Liver (tissue), 9 donors: ENCODE data around the gene RGS3. TPM values are rescaled to one million over a fixed set of nuclear protein-coding genes. Genes with fewer than 3 reads are reported as not detected.

Experiments used
- DNase-seq: peaks from one replicate; pipeline ENCODE4 v3.0.0-alpha.2; 2017; ENCODE audit warnings: low spot score
- H3K27ac ChIP-seq, 2 donors: one replicate each; pipeline ENCODE4 v1.7.0; 2013; ENCODE audit warnings: inconsistent platforms in 2 of 2, low read length in 2 of 2, control low read depth in 1 of 2, low read depth in 1 of 2, mild to moderate bottlenecking in 1 of 2
- H3K27me3 ChIP-seq, 4 donors: one replicate each; pipeline versions ENCODE4 v1.6.1 to v1.7.0; 2013; ENCODE audit warnings: low read length in 3 of 4, inconsistent platforms in 1 of 4, mild to moderate bottlenecking in 1 of 4, moderate library complexity in 1 of 4; ENCODE audit not compliant: control insufficient read depth in 4 of 4, insufficient read depth in 4 of 4
- H3K36me3 ChIP-seq, 4 donors: one replicate each; pipeline versions ENCODE4 v1.6.1 to v1.7.0; 2013; ENCODE audit warnings: low read length in 3 of 4, mild to moderate bottlenecking in 3 of 4, low read depth in 1 of 4, moderate library complexity in 1 of 4; ENCODE audit not compliant: control insufficient read depth in 4 of 4, insufficient read depth in 3 of 4
- H3K4me1 ChIP-seq, 4 donors: one replicate each; pipeline versions ENCODE4 v1.6.1 to v1.7.0; 2013; ENCODE audit warnings: low read length in 3 of 4, mild to moderate bottlenecking in 3 of 4, moderate library complexity in 1 of 4; ENCODE audit not compliant: control insufficient read depth in 4 of 4, insufficient read depth in 4 of 4
- H3K4me3 ChIP-seq, 3 donors: one replicate each; pipeline versions ENCODE4 v1.6.1 to v1.7.0; 2013; ENCODE audit warnings: low read length in 3 of 3, control low read depth in 1 of 3, low read depth in 1 of 3, mild to moderate bottlenecking in 1 of 3
- H3K9ac ChIP-seq, 2 donors: one replicate each; pipeline ENCODE4 v1.7.0; 2013; ENCODE audit warnings: low read length in 2 of 2, mild to moderate bottlenecking in 2 of 2, moderate library complexity in 2 of 2, control low read depth in 1 of 2, low read depth in 1 of 2
- H3K9me3 ChIP-seq, 4 donors: one replicate each; pipeline versions ENCODE4 v1.6.1 to v1.7.0; 2013; ENCODE audit warnings: low read length in 3 of 4; ENCODE audit not compliant: control insufficient read depth in 4 of 4
- EGR1 ChIP-seq, 2 donors: IDR thresholded peaks; 2 replicates each; pipeline ENCODE4 v1.6.1; 2016 to 2018; ENCODE audit warnings: antibody characterized with exemption in 2 of 2, low read depth in 2 of 2
- FOXA1 ChIP-seq: IDR thresholded peaks from 2 replicates; pipeline ENCODE4 v1.6.1; 2016; ENCODE audit warnings: antibody characterized with exemption
- FOXA2 ChIP-seq: IDR thresholded peaks from 2 replicates; pipeline ENCODE4 v1.6.1; 2016; ENCODE audit warnings: antibody characterized with exemption
- HNF4A ChIP-seq, 2 donors: conservative IDR thresholded peaks; 2 replicates each; pipeline ENCODE4 v1.6.1; 2016; ENCODE audit warnings: antibody characterized with exemption in 2 of 2, mild to moderate bottlenecking in 2 of 2
- HNF4G ChIP-seq: IDR thresholded peaks from 2 replicates; pipeline ENCODE4 v1.6.1; 2016; ENCODE audit warnings: antibody characterized with exemption
- RAD21 ChIP-seq, 2 donors: IDR thresholded peaks; 2 replicates each; pipeline ENCODE4 v1.6.1; 2016; ENCODE audit warnings: antibody characterized with exemption in 2 of 2, mild to moderate bottlenecking in 2 of 2
- REST ChIP-seq: IDR thresholded peaks from 2 replicates; pipeline ENCODE4 v1.6.1; 2016; ENCODE audit warnings: antibody characterized with exemption, mild to moderate bottlenecking
- RXRA ChIP-seq, 2 donors: IDR thresholded peaks; 2 replicates each; pipeline ENCODE4 v1.6.1; 2017 to 2018; ENCODE audit warnings: antibody characterized with exemption in 2 of 2, mild to moderate bottlenecking in 1 of 2
- TAF1 ChIP-seq: conservative IDR thresholded peaks from 2 replicates; pipeline ENCODE4 v1.6.1; 2016; ENCODE audit warnings: antibody characterized with exemption, mild to moderate bottlenecking
- YY1 ChIP-seq: IDR thresholded peaks from 2 replicates; pipeline ENCODE4 v1.6.1; 2016; ENCODE audit warnings: antibody characterized with exemption, mild to moderate bottlenecking
- WGBS: extraction: QIAGEN DNeasy Blood & Tissue Kit; methylation state at CpG from one replicate; pipeline ENCODE4 v1.1.7; 2013; 5-methylcytosine and 5-hydroxymethylcytosine counted together
- polyA plus RNA-seq, 2 donors: library from polyadenylated mRNA; stranded (reverse) in 1 of 2; unstranded in 1 of 2; fragments of 200-250 nt in 1 of 2; fragments of >200 nt in 1 of 2; fragmentation: Nextera tagmentation in 1 of 2; extraction: Ambion mirVana in 1 of 2; gene quantifications; one replicate each; pipeline versions ENCODE4 v1.2.1 to v1.2.3, GENCODE V29; 2013 to 2015
- total RNA-seq, 2 donors: library from RNA; depleted of rRNA; stranded (reverse); fragments of >200 nt; gene quantifications; one replicate each; pipeline ENCODE4 v1.2.3, GENCODE V29; 2014
- TF ChIP-seq, protein P1 (sequence below): IDR thresholded peaks from 2 replicates; pipeline ENCODE4 v1.6.1; 2016; ENCODE audit warnings: antibody characterized with exemption
- TF ChIP-seq, protein P2 (sequence below): IDR thresholded peaks from 2 replicates; pipeline ENCODE4 v1.6.1; 2016; ENCODE audit warnings: antibody characterized with exemption
- TF ChIP-seq, protein P3 (sequence below): fragments of 150-350 bp; IDR thresholded peaks from 2 replicates; pipeline ENCODE4 v1.5.1; 2017; ENCODE audit warnings: improper control_type of control experiment, low read depth, low read length; ENCODE audit not compliant: missing input control
- donor health status: healthy.
- donor health status: healthy.
- donor health status: healthy.
- donor health status: healthy.
- donor health status: healthy.

Gene RGS3
- total and polyA plus RNA-seq, 4 donors, result 13.0 to 65.0 (median 28.3) TPM

GRCh38 chr9:113471143-113471542 is 7.6 kb downstream of the RGS3 start:
- no peaks in the 10 kb centered on the region for H3K36me3 ChIP-seq
- DNase-seq, result no peak
- WGBS, result 94% methylated on average over 1 of the region's 1 CpG
- H3K4me3 ChIP-seq, result no peak overlapping the region
- H3K27ac ChIP-seq, result no peak overlapping the region
- H3K9me3 ChIP-seq, result no peaks in the 10 kb centered on the region
- no peaks in the 10 kb centered on the region for H3K4me1 ChIP-seq
- H3K9ac ChIP-seq, result no peak overlapping the region
- H3K27me3 ChIP-seq, result no peaks in the 10 kb centered on the region
- no peak for TF ChIP-seq TAF1
- TF ChIP-seq, protein P1, sequence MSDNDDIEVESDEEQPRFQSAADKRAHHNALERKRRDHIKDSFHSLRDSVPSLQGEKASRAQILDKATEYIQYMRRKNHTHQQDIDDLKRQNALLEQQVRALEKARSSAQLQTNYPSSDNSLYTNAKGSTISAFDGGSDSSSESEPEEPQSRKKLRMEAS, result no peak
- TF ChIP-seq FOXA2, result no peak
- TF ChIP-seq REST, result no peak
- no peak for TF ChIP-seq HNF4G
- TF ChIP-seq EGR1 (IDR thresholded peaks at IDR 0.05; ENCODE audit: low read depth in 2 of 2), result no peak
- TF ChIP-seq HNF4A (conservative IDR thresholded peaks at IDR 0.05), result no peak
- TF ChIP-seq, protein P2, sequence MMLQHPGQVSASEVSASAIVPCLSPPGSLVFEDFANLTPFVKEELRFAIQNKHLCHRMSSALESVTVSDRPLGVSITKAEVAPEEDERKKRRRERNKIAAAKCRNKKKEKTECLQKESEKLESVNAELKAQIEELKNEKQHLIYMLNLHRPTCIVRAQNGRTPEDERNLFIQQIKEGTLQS, result no peak

DNA sequence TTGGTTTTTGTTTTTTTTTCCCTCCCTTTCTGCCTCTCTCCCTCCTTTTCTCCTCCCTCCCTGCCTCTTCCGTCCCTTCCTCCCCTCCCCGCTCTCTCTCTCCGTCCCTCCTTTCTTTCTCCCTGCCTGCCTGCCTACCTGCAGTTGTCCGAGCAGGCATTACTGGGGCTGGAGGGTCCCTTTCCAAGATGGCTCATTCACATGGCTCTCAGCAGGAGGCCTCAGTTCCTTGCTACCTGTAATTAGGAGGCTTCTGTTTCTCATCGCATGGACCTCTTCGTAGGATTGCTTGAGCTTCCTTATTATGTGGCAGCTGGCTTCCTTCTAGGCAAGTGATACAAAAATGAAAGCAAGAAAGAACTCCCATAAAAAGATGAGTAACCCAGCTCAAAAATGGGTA is 8.0 kb downstream of the RGS3 start:
- no peaks in the 10 kb centered on the region for H3K27me3 ChIP-seq
- no peaks in the 10 kb centered on the region for H3K36me3 ChIP-seq
- 96% methylated on average over 6 of the region's 6 CpGs for WGBS
- TF ChIP-seq YY1 (no peak), FOXA1 (no peak), EGR1 (IDR thresholded peaks at IDR 0.05; ENCODE audit: low read depth in 2 of 2) (no peak), TAF1 (no peak), RXRA (IDR thresholded peaks at IDR 0.05) (no peak), HNF4G (no peak), RAD21 (IDR thresholded peaks at IDR 0.05) (no peak)
- TF ChIP-seq, protein P3, sequence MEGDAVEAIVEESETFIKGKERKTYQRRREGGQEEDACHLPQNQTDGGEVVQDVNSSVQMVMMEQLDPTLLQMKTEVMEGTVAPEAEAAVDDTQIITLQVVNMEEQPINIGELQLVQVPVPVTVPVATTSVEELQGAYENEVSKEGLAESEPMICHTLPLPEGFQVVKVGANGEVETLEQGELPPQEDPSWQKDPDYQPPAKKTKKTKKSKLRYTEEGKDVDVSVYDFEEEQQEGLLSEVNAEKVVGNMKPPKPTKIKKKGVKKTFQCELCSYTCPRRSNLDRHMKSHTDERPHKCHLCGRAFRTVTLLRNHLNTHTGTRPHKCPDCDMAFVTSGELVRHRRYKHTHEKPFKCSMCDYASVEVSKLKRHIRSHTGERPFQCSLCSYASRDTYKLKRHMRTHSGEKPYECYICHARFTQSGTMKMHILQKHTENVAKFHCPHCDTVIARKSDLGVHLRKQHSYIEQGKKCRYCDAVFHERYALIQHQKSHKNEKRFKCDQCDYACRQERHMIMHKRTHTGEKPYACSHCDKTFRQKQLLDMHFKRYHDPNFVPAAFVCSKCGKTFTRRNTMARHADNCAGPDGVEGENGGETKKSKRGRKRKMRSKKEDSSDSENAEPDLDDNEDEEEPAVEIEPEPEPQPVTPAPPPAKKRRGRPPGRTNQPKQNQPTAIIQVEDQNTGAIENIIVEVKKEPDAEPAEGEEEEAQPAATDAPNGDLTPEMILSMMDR, result no peak
- TF ChIP-seq, protein P2, result no peak
- H3K27ac ChIP-seq, result no peak overlapping the region
- no peak overlapping the region for H3K9ac ChIP-seq
- H3K4me1 ChIP-seq, result no peaks in the 10 kb centered on the region
- no peak for DNase-seq
- no peak overlapping the region for H3K4me3 ChIP-seq
- no peaks in the 10 kb centered on the region for H3K9me3 ChIP-seq
